ENCODE measurements around the gene GAPT.

Gene GAPT

DNA sequence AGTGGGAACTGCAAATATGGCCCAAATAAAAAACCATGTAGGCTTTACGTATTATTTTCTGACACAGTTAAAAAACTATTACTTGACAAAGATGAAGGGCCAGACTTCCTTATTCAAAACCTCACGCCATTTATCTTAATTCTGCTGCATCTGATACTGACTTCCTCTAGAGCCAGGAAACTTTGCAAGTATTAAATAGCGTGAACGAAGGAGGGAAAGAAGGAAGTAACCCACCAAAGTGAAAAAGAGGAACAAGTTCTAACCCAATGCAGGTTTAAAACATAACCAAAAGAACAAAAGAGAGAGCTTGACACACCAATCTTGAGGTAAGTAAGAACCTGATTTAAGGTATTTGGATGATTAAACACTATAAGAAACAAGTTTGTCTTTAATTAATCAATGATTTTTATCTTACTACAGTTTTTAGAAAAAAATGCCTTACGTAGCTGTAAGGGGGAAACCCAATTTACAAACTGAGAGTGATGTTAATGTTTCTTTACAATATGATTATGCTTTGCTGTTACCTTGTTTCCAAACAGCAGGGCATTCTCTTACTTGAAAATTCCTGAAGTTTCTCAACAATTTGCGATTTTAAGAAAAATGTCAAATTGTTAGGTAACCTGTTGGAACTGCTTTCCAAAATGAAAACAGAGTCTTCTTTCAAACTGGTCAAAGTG, at the start of gene GAPT:
GAPT (plus strand) TSS at position 220 of the 677 bp plus-strand sequence. CDS start 3,102 bp downstream, outside the sequence.
- peak; percentile 65 for DNase-seq

DNA sequence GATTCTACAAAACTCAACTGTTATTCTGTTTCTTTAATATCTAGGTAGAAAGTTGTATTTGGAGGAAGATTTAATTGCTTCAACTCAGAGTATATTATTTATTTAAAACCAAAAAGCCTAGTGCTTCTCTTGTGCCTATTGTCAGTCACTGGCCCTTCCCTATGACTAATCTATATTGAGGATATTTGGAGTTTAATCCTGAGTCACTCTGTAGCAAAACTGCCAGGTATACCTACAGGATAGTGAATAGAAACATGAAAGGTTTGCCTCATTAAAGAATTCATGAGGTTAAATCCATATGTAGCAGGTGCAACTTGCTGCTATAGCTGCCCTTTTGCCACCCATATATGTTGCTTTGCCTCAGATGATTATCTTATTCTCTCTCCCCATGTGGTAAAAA, 46.4 kb upstream of the GAPT start:
- no peak for DNase-seq

GRCh38 chr5:58446024-58446423, 45.2 kb upstream of the GAPT start:
- no peak for DNase-seq

GRCh38 chr5:58447226-58447625, 44.0 kb upstream of the GAPT start:
- DNase-seq: no peak

DNA sequence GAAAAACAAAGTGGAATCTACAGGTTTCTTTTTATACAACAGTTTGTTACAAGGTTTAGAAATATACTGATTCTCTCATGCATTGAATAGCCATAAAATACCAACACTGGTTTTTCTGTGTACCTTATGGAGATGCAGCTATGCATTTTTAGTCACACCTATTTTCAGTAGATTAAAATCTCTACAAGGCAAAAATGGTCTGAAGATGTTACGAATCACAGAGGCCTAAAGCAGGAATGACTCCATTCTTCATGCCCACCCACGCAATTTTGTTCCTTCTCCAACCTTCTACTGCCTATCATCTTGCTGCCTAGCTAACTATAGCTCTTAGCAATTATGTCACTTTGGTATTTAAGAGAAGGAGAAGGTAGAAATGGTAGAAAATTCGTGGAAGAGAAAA, 41.2 kb upstream of the GAPT start:
- DNase-seq: no peak

GRCh38 chr5:58450811-58451629, 40.2 kb upstream of the GAPT start:
- DNase-seq: peak; percentile 25

- no peak for DNase-seq
Measured at GRCh38 chr5:58451732-58452565, 39.3 kb upstream of the GAPT start.

GRCh38 chr5:58452566-58453258, 38.5 kb upstream of the GAPT start:
- no peak for DNase-seq

GRCh38 chr5:58453306-58453705, 37.9 kb upstream of the GAPT start:
- DNase-seq: no peak

DNA sequence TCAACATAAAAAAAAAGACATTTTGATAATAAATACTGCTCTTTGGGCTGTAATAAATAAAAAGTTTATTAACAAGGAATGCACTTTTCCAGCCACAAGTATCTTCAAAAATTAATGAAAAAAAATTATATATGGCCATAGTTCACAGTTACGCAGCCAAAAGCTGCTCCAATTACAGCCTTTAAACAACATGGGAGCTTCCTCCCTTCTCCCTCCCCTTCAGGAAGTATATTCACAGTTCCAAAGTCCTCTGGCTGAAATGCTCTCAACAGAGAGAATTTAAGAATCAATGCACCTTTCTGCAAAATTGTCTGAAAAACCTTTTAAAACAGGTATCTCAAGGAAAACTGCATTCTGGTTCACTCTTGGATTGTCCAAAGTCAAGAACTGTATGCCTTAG, 37.2 kb upstream of the GAPT start:
- DNase-seq: no peak

DNA sequence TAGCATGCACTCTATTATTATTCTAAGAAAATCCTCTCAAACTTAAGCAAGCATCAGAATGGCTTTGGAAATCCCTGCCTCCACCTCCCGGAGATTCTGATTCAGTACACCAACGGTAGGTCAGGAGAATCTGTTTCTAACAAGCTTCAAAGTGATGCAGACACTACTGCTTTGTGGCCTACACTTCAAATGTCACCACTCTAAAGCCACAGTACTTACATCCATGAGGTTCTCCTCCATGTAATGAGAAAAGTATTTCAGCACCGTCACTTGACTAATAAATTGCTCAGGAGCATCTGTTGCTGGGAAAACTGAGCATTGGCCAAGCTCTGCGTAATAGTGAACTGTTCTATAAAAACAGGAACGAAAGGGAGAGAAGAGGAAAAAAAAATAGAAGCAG, 36.2 kb upstream of the GAPT start:
- no peak for DNase-seq

DNA sequence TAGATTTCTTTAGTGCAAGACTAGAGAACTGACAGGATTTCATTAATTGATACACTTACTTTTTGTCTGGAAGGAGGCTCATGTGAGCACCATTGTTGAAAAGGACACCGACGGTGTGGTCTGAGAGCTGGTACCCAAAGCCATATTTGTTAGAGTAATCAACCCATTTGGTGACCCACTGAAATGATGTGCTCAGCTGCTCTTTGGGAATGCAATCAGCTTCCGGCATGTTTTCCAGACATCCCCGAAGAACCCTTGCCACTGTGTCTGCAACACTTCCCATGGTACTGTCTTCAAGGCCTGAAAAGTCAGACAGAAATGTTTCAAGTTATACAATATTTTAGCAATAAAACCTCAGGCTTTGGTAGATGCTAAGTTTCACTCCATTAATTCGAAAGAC, 35.8 kb upstream of the GAPT start:
- DNase-seq: no peak

- DNase-seq: no peak
Measured at GRCh38 chr5:58456026-58456425, 35.2 kb upstream of the GAPT start.

DNA sequence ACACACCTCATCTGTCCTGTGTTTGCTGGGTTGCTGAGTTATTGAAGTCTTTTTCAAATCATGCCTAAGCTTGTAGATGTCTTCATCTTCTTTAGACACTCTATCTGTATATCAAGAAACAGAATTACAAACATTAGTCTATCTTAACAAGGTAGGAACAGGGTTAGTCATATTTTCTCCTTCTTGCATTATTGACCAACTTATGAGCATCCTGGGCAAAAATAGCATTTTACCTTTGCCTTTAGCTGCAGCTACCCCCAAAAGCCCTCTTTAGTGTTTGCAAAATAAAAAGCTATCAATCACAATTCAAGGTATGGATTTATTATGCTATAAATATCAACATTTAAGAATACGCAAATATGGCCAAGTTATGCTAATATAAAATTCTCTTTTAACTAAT, 34.7 kb upstream of the GAPT start:
- DNase-seq: no peak

DNA sequence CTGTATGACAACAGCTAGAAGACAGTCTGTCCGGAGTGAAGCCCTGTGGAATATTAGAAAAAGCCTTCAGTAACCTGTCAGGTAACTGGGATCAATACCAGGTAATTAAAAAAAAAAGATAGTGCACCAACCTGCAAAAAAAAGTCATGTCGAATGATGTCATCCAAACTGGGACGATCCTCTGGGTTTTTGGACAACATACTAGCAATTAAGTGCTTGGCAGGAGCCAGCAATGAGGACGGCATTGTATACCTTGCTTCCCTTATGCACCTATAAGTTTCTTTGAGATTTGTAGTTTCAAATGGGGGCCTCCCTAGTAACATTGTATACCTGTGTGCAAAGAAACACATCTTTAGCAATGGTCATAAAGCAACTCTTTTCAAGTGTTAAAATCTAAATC, 34.2 kb upstream of the GAPT start:
- no peak for DNase-seq

DNA sequence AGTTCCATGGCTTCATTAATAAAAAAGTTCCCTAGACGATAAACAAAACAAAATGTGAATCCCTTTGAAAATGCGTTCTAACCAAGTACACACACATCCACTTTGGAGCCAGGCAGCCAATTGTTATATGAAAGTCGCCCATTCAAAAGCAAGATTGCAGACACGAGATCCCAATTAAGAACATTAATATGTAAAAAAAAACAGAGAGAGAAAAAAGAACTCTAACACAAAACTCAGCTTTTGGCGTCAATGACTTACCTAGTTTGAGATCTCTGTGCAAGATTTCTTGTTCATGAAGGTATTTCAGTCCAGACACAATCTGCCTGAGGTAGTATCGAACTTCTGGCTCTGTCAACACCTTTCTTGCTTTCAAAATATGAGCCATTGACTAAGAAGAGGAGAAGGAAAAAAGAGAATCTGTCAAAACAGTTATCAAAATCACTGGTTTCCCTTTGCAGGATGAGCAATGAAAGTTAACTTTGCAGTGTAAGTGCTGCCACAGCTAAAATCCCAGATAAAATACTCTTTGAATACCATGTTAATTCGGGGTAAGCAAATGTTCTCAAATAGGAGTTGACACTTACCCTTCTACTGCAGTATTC, 33.0 kb upstream of the GAPT start:
- DNase-seq: no peak

GRCh38 chr5:58458743-58459145, 32.5 kb upstream of the GAPT start:
- DNase-seq: no peak

GRCh38 chr5:58459146-58460001, 31.9 kb upstream of the GAPT start:
- DNase-seq: no peak

GRCh38 chr5:58460002-58460731, 31.1 kb upstream of the GAPT start, which contains the start of gene PLK2:
Gene PLK2, minus strand, starts transcription at chr5:58460086. Its CDS starts 127 bp downstream, at chr5:58459959.
- peak; percentile 95 for DNase-seq

DNA sequence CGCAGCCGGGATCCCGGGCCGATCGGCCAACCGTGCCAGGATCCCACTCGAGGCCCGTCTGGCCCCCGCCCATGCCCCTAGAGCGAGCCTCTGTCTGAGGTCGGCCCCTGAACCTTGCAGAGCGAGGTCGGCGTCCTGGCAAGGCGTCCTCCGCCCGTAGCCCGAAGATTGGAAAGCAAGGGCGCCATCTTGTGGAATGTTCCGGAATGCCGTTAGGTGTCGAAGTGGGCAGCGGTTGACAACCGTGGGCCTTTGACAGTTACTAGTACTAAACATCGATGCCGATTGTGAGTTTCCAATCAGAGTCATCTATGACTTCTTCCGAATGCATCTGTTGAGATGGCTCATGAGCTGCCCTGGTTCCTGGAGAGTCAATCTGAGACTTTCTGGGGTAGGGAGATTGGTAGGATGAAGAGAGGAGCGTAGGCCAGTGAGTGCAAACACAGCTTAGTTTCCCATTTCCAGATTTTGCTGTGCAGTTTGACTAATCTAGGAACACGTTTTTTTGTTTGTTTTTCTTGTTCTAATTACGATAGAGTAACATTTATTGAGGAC, 30.4 kb upstream of the GAPT start:
- peak; percentile 94 for DNase-seq
